NCI-H748 (cell line): Measurements from ENCODE around the gene KDM4C.

Source experiments
- DNase-seq: peaks from one replicate; lab custom pipeline; 2025; ENCODE audit not compliant: unreplicated experiment; lab: John Stamatoyannopoulos, UW

The KDM4C gene

DNA sequence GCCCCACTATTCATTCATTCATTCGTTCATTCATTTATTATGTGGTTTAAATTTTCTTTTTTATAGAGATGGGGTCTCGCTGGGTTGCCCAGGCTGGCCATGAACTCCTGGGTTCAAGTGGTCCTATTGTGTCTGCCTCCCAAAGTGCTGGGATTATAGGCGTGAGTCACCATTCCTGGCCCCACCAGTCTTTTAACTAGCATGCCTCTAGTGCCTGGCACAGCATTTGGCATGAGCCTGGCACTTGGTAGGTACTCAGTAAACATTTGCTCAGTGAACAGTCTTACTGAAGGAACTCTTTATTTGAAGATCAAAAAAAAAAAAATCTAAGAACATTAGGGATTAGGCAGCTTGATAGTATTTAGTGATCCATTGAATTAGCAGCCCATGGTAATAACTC is 98.1 kb downstream of the KDM4C start:
- DNase-seq: no peak

DNA sequence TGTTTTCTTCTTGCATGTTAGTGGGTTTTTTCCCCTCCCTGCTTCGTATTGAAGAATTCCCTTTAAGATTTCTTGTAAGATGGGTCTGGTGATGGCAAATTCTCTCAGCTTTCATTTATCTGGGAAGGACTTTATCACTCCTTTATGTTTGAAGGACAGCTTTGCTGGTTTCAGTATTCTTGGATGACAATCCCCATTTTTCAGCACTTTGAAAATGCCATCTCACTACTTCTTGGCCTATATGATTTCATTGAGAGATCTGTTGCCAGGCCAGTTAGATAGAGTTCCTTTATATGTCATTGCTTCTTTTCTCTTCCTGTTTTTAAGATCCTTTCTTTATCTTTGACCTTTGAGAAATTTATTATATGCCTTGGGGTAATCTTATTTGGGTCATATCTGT is 106.3 kb downstream of the KDM4C start:
- no peak for DNase-seq

DNA sequence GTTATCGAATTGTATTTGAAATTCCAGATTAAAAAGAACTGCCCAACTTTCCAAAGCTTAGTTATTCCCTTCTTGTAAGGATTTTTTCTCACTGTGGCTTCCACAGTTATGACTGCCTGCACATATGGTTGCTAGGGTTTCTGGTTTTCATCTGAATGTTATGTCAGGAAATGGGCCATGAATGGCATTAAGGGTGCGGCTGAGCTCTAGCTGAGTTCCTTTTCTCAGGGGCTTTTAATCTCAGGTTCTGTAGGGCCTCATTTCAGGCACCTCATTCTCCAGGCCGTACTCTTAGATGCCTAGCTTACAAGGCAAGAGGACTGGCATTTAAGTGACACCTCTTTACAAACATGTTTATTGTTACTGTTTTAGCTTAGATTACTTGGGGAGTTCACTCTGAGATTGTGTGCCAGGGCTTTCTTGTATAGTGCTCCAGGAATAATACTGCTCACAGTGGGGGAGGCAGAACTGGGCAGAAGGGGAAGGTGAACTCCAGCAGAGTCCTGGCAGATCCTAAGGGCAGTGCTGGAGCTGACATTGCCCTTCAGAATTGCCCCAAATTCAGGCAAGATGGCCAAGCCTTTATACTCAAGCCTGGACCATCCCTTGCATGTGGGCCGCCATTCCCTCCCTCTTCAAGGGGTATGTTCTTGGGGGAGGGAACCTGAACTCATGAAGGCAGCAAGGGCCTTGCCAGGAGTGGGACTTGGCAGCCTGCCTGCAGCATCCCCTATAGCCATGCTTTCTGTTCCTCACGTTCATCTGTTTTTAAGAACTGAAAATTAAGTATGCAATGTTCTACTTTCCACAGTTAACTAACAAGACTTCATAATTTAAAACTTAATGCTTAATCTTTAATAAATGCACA is 111.5 kb downstream of the KDM4C start:
- no peak for DNase-seq

DNA sequence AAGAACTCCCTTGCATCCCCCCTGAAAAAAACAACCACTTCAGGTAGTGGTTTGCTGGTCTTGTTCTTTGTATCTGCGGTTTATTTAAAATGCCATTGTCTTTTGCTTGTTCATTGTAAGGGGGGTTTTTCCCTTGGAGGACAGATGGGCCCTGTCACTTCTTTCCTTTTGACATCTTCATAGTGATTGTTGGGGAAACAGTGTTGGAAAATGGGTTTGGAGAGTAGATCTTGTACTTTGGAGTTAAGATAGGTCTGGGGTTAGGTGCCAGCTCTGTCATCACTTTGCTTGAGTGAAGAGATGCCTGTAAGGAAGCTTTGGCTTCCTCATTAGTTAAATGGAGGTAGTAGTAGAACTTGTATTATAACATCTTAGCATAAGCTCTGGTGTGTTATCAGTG is 112.4 kb downstream of the KDM4C start:
- no peak for DNase-seq

DNA sequence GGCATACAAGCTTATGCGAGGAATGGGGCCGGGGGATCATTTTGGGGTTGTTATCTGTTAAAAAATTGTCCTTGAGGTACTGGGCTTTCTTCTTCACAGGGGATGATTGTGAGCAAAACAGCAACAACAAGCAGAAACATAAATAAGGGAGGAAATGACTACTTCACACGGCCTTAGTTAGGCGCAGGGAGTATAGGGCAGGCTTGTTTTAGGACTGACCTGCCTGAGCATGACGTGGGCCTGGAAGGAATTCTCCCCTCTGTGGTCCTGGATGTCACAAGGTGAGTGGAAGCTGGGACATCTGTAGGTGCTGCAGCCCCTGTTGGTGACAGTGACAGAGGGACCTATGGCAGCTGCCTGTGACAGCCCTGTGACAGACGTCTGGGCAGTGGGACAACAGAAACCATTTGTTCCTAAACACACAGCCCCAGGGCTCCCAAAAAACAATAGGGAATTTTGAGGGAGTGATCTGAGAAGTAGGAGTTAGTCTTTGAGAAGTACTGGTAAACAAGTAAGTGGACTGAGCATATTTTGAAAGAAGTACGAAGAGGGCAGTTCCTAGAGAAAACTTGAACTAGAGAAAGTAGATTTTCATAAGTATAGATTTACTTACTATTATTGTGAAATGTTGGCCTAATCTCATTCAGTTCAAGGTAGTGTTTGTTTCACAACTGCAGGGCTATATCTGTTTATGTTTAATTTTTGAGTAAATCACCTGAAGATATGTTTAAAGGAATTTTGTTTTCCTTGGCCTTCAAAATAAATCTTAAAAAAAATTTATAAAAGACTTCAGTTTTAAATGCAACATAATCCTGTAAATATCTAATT is 113.1 kb downstream of the KDM4C start:
- DNase-seq: no peak

DNA sequence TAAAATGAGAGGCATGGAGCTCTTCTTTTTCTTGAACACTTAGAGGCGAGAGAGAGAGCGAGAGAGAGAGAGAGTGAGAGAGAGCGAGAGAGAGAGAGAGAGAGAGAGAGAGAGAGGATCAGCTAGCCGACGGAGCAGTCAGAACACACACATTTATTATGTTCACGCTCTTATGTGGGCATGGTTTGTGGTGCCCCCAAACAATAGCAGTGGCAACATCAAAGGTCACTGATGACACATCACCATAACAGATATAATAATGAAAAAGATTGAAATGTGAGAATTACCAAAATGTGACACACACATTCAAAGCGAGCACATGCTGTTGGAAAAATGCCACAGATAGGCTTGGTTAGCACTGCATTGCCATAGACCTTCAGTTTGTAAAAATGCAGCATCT is 116.1 kb downstream of the KDM4C start:
- no peak for DNase-seq

DNA sequence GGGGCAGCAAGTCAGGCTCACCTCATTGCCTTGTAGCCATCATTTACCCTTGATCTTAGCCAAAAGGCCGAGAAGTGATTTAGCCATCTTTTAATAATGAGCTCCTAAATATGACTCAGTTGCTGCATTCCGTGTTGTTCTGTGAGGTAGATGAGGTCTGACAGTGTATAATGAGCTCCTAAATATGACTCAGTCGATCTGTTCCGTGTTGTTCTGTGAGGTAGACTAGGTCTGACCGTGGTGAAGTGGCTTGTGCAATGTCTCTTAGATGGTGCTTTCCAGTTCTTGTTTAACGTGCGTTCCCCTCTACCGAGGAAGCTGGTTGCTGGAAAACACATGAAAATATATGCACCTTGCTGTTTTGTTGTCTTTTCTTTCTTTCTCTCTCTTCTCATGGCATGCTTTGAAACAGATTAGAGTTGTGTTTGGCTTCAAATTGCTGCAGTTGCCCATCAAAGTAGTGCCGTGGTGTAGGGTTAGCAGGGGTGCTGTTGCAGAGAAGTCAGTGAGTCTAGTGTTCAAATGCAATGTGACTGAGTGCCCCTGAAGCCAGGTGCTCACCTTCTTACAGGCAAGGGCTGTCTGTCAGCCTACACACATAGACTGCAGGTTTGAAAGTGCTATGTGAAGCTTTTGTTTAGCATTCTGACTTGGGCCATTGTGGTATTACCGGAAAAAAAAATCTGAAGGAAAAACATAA is 118.6 kb downstream of the KDM4C start:
- no peak for DNase-seq

DNA sequence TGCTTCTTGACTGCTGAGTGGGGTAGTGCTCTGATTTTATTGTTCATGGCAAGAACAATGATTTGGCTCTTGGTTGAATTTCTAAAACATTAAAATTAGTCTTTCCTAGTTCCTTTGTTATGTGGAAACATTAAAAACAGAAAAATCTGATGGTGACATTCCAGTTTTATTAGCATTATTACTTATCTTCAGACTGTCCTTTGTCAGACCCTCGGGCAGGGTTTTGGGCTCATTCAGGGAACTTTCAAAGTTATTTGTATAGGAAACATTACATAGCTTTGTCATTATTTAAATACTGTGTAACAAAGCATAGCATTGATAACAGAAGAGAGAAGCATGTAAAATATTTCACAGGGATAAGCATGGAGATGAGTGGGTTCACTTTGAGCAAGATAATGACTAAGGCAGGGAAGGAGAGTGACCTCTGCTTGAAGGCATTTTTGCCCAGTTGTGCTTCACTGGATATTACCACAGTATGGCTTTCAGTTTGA is 119.9 kb downstream of the KDM4C start:
- DNase-seq: no peak

DNA sequence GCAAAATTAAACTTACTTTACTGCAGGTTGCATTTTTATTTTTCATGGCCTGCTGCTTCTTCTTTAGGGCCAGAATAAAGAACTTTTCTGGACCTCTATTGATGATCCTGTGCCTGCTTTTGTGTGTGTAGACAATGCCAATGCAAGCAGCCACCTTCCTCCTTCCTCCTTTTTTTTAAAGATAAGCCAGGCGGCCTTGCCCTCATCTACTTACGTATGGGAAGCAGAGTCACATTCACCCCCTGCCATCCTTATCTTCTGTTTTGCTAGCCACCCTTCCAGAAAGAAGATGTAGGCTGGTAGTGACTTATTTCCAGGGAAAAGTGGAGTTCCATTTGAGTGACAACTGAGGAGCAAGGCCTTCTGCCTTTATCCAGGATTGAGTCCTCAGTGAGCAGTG is 122.9 kb downstream of the KDM4C start:
- DNase-seq: no peak

DNA sequence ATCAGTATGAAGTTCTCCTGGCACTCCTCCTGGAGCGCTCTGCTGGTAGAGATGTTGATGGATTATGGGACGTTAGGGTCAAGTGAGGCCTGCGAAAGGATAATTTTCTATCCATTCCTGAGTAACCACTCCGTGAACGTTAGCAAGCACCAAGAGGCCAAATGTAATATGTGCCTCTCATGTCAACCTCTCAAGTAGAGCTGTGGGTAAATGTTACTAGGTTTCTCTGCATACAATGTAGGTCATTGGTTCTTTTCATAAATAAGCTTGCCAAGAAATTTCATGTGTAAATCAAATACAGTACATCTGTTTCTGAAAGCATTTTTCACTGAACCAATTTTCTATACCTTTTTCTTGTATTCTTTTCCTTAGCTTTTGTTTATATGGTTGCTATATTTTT is 126.3 kb downstream of the KDM4C start:
- DNase-seq: no peak

DNA sequence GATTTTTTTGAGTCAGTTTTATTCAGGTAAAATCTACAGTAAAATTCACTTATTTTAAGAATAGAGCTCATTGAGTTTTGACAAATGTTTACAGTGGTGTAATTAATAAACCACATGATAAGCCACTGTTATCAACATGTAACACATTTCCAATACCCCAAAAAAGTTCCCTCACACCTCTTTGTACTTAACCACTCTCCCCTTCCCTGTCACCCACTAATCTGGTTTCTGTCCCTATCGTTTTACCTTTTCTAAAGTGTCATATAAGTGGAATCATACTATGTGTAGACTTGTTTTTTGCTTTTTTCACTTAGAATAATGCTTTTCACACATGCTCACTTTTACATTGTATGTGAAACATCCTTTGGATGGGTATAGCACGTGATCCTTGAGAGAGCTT is 127.2 kb downstream of the KDM4C start:
- DNase-seq: no peak

DNA sequence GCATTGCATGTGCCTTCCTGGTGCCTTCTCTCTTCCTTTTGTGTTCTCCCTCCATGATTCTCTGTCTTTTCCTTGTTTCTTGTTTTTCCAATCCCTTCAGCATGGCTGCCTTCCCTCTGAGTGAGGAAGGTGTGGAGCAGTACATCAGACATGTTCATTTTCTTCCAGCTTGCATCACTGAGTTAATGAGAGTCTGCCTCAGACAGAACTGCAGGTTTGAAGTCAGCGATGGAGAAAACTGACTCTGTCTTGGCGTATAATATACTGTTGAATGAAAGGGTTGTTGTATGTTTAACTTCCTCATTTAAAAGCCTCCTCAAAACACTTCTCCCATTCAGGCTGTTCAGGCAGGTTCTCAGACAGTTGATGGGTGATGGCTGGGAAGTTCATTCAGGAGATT is 129.3 kb downstream of the KDM4C start:
- DNase-seq: no peak

DNA sequence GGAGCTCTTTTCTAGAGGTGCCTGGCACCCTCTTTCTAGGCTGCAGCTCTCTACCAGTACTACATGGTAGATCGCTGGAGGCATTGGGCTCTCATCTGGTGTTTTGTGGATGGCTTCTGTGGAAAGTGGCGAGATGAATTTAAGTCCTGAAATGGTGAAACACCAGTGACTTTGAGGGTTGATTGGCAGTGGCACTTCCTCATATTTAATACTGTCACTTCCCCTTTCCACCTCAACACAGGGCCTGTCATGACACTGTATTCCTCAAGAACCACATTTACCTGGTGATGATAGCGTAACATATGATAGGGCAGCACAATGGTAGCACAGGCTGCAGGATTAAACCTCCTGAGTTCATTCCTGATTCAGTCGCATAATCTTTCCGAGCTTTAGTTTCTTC is 132.1 kb downstream of the KDM4C start:
- DNase-seq: no peak

DNA sequence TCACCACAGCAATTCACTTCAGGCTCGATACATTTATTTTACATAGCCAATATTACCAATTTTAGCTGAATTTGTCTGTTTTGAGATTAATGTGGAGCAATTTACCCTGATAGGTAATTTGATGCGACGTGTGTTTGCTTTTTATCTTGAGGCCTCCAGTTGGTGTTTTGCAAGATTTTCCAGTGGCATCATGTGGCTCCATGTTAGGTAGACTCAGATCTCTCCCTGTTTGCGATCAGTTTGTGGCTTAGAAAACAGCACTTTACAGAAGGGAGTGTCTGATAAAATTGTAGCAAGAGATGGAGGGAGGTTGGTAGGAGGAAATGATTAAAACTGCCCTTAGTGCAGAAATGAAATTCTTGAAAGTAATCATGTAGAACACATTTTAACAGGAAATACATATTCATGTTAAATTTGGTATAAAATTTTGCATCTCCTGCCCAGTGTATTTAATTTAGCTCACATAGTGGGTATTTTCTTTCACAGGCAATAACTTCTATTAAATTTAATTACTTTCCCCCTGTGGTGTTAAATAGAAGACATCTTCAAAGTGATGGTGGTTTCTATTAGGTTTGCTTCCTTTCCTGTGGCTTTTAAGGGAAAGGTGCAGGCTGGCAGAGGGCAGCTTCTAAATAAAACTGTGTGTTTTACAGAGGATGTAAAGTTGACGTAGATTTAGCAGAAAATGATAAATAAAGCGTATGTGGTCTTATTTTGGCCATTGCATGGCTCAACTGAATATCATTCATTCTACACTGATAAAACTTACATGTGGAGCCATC is 135.8 kb downstream of the KDM4C start:
- DNase-seq: no peak

DNA sequence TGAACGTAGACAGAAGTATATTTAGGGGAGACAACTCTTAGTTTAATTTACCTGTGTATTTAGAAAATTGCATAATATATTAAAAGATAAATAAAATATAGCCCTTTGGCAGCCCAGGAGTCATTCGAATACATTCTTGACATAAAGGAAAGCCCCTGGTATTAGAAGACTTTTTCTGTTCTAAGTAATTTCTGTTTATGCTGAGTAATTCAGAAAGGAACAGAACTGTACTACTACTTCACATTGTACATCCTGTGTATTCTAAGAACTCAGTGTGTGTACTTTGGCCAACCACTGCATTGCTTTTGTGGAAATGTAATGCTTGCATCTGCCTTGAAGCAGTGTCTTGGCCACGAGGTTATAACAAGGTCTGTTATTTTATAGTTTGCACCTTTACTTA is 136.4 kb downstream of the KDM4C start:
- DNase-seq: no peak

DNA sequence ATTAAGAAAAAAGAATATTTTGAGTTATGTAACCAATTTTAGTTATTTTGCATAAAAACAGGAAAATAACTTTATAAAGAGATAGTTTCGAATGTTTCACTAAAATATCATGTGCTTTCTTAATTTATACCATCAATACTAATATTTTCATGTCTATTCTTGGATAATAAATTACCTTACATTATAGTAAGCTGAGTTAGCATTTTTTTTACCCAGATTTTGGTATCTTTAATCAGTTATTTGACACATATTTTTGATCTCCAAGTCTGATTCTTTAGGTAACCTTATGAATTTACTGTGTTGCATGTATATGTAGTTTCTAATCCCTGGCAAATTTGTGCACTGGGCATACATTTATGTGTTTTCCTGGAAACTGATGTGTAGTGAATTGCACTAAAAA is 138.0 kb downstream of the KDM4C start:
- no peak for DNase-seq

DNA sequence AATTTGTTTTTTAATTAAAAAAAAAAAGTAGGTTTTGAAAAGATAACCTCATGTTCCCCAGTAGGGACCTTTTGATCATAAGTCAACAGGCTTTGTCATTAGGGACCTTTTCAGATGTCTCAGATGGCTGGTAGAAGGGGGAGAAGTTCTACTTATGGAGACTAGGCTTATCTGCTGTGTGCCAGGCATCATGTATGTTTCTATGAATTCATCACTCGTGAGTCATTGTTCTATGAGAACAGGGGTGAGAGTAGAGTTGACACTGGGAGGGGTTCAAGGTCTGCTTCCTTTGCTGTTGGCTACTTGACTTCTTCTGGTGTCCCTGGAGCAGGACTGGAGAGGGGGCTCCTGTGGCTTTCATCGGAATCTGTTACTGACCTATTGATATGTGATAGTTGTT is 138.8 kb downstream of the KDM4C start:
- DNase-seq: no peak

DNA sequence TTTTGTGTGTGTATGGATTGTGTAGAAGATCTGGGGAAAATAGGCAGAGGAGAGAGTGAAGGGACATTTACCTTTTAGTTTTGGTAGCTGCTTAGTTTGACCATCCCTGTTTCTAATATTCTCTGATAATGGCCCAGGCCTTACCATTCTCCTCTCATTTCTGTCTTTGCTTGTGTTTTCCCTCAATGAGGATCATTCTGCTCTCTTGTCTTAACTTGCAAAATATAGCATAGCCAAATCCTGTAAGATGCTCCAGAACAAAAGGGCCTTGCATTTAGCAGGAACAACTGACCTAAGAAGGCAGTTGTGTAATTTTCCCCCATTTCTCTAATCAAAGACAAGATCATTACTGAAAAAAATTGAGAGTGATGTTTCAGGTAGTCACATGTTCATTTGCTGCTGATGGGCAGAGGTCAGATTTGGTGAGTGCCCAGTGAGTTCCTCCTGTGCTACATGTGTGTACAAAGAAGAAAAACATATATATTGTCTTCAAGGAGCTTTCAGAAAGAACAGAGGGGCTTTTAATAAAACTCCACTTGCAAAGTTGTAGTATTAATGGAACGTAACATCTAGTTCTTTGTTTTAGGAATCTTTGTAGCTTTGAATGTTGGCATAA is 139.5 kb downstream of the KDM4C start:
- no peak for DNase-seq

DNA sequence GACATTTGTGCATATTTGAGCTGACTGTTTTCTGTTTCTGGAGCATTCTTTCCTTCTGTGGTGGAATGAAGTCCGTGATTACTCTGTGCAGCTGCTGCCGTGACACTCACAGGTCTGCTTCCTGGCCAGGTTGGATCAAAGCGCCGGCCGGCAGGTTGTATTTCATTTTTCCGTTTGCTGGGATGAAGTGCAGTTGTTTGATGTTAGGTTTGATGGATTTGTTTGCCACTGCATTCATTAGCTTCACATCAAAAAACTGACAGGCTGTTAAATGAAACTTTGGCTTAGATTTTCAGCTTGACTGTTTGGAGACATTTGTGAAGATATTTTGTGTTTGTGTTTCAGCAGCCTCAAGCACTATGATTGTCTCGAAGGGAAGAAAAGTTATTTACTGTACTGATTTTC is 140.1 kb downstream of the KDM4C start:
- DNase-seq: no peak

DNA sequence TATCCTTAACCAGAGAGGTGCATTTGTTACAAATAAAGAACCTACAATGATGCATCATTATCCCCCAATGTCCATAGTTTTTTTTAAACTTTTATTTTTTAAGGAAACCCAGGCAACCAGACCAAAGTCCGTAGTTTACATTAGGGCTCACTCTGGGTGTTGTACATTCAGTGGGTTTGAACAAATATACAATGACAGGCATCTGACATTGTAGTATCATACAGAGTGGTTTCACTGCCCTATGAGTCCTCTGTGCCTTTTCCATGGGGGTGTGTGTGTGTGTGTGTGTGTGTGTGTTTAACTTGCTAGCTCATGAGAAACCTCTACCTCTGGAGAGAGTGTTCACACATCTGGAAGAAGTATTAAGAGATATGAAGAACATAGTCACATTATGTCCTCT is 141.5 kb downstream of the KDM4C start:
- no peak for DNase-seq
